Myocyte (in vitro differentiated cells): ENCODE measurements around the gene DNAAF1. TPM values are rescaled to one million over a fixed set of nuclear protein-coding genes. Genes with fewer than 3 reads are reported as not detected.

ENCODE experiments used
- DNase-seq: peaks from one replicate; pipeline ENCODE4 v3.0.0-alpha.2; 2012; ENCODE audit warnings: low read depth
- total RNA-seq: library from RNA; depleted of rRNA; stranded (reverse); fragments of >200 nt; gene quantifications from 2 replicates; pipeline ENCODE4 v1.2.3, GENCODE V29; 2014

The DNAAF1 gene
- total RNA-seq, 1 donor from 2014 or later, result not detected

DNA sequence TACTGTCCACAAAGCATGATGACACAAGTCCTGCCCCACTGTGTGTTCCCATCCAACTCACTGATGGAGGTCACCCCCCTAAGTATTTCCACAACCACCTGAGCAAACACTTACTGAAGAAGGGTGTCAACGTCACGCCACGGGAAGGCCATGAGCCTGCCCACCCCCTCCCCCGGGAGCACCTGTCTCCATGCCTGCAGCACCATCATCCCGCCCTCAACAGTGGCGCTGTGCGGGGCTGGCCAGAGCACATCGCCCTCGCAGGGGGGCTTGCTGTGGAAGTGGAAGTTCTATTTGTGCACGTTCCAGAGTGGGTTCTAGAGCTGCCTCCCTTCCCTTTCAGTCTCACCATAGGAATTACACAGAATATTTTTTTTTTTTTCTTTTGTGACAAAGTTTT is 24.1 kb upstream of the DNAAF1 start:
- no peak for DNase-seq

DNA sequence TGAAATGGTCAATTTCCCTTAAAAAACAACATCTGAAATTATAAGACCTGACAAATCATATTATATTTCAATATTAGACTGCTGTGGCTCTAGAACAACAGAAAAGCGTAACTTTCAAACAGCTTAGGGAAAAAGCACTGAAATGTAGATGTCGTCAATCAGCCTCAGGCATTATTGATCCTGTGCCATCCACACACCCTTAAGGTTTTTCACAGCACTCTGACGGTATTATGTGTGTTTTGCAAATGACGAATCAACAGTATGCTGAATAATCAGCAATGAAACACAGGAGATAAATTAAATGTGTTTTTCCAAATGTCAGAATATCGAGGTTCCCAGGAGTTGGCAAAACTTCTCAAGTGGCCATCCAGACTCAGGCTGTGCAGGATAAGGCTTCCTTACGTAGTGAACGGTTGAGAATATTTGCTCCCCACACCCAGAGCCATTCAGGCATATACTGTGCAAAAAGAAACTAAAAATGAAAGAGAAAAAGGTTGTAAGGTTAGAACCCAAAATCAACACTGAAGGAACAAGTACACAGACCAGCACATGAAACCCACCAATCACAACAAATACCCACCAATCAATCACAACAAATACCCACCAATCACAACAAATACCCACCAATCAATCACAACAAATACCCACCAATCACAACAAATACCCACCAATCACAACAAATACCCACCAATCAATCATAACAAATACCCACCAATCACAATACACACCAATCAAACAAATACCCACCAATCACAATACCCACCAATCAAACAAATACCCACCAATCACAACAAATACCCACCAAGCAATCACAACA is 20.6 kb upstream of the DNAAF1 start:
- DNase-seq, result no peak

DNA sequence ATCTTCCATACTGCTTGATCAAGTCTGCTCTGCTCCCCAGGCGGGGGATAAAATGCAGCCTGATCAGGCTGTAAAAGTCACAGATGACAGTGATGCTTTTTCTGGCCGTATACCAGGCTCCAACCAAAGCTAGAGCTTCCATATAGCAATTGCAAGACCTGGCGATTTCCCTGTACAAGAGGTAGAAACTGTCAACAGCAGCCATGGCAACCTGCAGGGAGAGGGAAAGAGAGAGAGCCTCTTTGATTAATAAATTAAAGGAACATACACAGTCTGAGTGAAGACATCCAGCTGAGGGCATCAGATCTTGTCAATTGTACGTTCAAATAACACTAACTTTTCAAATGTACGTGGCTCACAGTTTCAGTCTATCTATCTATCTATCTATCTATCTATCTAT is 14.0 kb upstream of the DNAAF1 start:
- DNase-seq, result no peak

DNA sequence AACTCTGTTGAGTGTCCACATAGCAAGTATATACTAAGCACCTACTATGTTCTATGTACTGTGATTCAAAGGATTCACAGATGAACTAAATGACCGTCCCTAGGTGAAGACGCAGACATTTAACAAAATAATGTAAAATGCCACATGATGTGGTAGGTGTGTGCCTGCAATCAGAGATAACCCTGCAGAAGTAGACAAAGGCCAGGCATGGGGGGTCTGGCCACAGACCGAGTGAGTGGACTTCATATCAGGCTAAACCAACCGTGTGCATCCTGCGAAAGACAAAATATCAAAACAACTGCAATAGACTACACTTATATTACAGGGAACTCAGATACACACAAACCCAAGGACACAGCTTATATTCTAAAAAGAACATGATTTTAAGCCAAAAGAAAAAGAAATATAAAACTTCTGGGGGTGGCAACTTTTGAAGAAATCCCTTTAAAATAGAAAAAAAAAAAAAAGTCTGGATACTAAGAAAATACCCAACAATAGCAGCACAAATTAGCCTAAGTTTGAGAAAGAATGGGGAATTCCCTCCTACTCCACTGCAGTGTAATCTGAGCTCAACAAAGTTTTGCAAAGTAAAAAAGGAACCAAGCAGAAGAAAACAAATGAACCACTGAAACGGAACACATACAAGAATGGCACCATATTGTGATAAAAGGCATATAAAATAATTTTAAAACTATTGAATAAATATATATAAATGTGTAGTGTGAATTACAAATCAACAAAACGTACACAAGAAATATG is 12.4 kb upstream of the DNAAF1 start:
- no peak for DNase-seq

DNA sequence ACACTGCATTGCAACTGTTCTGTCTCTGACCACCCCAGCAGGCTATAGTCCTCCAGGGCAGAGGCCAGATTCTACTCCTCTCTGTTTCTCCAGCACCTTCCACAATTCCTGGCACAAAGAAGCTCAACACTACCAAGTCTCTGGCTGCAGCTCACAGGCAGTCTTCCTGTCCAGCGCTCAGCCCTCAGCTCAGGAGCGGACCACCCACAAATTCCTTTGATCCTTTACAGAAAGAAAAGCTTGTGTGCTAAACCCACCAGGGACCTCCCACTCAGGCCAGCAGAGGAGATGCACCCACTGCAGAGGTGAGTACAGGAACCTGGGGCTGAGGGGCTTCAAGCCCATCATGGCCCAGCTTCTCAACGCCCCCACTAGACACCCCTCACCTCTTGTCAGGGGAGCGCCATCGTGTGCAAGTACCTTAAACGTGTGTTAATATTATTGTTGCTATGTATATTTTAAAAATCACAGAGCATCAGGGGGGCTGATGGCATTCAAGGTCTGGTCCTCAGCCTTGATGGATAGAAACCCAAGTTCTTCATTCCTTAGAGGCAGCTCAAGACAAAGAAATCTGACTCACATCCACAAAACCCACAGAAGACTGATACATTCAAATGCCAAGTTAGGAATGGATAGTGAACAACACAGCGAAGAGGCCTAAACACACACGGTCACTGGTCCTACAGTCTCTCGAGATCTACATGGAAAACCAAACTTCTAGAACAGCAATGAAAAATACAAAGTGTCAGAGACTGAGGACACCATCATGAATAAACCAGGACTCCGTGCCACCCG is 8.6 kb upstream of the DNAAF1 start:
- DNase-seq, result no peak

DNA sequence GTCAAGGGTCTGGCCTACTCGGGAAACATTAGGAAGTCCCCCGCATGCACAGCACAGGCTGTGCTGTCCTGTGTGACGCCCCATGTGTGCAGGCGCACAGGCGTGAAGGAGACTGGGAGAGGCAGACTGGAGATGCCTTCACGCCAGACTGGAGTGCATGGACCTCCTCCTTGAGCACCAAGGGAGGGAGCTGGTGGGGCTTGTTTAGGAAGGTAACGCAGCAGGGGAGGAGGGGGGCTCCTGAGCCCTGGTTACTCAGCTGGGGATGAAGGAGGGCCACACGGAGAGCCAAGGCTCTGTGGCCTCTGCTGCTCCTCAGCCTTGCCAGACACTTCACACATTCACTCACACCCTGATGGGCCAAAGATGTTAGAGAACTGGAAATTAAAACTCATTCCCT is 7.8 kb upstream of the DNAAF1 start:
- DNase-seq, result no peak

DNA sequence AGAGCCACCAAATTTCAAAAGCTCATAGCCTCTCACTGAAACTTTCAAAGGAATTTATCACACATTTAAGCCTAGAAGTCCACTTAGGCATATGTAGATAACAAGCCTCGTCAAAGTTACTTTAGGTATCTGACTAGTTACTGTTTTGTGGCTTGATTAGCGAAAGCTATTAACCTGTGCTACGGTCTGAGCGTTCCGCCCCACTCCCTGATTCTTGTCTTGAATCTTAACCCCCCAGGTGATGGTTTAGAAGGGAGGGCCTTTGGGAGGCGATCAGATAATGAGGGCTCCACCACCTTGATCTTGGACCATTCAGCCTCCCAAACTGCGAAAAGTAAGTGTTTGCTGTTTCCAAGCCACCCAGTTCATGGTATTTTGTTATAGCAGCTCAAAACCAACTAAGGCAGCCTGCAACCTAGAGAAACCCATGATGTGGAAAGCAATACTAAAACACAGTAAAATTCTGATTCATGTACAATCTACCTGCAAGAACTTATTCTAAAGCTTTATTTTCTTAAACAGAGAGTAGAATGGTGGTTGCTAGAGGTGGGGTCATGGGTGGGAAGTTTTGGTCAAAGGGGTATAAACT is 7.2 kb upstream of the DNAAF1 start:
- no peak for DNase-seq

DNA sequence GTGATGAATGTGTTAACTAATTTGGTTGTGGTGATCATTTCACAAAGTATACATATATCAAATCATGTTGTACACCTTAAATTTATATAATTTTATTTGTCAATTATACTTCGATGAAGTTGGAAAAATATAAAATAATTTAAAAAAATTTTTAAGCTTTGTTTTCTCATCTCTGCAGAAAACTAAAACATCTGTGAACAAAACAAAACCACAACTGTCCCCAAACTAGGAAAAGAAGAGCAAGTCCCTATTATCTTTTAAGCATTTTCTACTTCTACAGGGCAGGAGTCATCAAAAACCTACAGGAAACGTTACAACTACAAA is 6.6 kb upstream of the DNAAF1 start:
- DNase-seq, result no peak

DNA sequence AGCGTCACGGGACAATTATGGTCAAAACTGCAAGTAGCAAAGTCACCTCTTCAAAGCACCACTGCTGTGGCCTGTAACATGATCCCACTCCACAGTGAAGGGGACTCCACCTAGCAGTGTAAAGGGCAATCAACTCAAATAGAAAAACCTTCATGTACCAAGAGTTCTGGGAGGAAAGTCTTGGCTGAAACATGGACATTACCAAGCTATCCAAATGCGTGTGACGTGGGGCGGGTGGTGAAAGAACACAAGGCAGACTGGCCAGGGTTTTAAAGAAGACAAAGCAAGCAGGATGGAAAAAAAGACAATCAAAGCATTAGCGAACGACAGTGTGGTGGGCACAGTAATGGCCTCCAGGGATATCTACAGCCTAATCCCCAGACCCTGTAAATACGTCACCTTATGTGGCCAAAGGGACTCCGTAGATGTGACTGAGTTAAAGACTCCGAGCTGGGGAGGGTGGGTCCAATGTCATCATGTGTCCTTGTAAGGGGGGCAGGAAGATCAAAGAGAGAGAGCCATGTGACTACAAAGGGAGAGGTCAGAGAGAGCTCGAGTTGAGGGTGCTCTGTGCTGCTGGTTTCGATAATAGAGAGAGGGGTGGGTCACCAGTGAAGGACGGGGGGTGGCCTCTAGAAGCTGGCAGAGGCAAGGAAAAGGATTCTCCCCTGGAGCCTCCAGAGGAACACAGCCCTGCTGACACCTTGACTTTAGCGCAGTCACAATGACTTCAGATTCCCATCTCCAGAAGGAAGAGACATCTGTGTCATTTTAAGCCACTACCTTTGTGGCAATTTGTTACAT is 6.1 kb upstream of the DNAAF1 start:
- DNase-seq, result peak; percentile 36

DNA sequence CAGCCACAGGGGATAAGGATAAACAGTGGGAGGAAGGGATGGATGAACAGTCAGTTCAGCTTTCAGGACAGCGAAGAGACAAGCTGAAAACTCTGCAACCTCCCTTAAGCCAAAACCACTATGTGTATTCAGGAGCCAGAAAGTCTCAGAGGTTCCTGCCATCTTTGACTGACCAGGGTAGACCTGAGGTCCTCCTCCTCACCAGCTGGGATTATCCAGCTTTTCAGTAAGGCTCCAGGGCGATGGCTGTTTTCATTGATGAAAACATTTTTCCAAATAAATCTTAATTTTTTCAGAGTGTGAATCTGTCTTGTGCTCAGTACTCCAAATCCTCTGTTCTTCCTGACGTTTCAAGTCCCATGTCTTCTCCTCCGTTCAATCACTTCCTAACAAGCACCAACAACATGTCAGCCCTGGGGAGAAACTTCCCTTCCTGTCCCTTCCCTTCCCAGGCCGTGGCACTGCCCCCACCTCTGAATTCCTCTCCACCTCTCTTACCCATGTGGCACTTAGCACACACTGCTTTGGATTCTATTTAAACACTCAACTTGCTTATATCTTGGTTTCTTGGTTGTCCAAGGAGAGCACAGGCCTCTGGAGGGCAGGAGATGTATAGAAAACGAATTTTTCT is 5.4 kb upstream of the DNAAF1 start:
- no peak for DNase-seq

DNA sequence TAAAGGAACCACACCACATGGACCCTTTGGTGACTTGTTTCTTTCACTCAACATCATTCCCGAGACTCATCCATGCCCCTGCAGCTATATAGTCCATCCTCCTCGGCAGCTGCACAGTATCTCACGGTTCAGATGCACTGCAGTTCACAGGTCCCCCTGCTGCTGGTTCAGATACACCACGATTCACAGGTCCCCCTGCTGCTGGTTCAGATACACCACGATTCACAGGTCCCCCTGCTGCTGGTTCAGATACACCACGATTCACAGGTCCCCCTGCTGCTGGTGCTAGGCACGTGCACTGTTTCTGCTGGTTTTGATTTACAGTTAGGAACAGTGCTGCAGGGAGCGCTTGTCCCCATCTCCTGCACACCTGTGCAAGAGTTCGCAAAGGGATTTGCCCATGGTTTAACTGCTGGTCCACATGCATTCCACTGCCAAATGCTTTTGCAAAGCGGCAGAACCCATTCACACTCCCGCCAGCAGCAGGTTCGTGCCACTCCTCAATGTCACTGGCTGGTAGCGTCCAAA is 3.9 kb upstream of the DNAAF1 start:
- no peak for DNase-seq

DNA sequence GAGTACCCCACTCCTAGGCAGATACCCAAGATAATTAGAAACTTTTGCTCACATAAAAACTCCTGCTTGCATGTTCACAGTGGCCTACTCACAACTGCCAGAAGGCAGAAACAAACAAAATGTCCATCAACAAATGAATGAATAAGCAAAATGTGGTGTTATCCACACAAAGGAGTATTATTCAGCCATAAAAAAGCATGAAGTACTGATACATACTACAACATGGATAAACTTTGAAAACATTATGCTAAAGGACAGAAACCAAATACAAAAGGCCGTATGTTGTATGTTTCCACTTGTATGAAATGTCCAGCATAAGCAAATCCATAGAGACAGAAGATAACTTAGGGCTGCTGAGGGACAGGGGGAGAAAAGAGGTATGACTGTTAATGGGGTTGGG is 2.0 kb upstream of the DNAAF1 start:
- DNase-seq, result no peak

DNA sequence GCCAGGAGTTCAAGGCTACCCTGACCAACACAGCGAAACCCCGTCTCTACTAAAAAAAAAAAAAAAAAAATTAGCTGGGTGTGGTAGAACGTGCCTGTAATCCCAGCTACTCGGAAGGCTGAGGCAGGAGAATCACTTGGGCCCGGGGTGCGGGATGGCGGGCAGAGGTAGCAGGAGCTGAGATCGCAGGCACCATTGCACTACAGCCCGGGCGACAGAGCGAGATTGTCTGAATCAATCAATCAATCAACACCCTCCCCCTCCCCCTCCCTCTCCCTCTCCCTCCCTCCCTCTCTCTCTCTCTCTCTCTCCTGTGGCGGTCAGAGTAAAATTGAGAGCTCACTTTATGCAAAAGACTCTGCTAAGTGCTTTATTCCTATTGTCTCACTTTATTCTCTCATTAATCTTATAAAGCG is 1.3 kb upstream of the DNAAF1 start:
- DNase-seq, result no peak

DNA sequence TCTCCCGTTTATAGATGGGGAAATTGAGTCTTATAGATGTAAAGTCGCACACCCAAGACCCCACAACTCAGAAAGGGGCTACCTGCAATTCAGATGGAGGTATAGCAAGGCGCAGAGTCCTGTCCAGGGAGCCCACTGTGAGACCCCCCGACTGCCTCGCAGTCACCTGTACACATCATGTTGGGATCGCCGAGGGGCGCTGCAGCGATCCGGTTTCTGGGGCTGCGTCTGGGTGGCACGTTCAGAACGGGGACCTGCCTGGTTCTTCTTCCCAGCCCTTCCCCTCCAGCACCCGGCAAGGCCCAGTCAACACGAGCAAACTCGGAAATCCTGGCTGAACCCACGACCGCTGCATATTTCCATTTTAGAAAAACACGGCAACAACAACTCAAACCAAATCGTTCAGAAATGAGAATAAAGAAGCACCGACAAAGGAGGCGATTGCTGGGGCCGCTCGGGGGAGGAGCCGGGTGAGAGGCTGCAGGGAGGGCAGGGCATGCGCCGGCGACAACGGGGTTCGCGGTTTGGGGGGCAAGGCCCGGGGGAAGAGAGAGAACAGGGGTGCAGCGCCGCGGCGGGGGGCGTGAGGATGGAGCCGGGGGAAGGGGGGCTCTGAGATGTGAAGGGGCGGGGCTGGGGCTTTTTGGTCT is 774 bp upstream of the DNAAF1 start:
- DNase-seq, result no peak

DNA sequence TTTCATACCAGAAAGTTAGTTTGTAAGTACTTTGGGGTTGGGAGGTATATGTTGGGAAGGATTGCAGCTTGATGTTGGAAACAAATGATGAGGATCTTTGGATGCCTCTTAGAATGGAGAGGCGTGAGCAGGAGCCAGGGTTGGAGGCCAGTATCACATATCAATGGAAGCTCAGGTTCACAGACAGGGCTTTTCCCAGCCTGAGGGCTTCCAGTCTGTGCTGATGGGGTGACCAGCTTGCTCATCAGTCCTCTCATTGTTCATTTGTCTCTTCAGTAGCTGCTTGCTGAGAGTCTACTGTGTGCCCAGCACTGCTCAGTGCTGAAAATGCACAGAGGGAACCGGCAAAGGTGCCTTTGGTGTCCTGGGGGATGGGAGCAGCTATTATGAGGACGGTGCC is 5.8 kb downstream of the DNAAF1 start:
- no peak for DNase-seq

DNA sequence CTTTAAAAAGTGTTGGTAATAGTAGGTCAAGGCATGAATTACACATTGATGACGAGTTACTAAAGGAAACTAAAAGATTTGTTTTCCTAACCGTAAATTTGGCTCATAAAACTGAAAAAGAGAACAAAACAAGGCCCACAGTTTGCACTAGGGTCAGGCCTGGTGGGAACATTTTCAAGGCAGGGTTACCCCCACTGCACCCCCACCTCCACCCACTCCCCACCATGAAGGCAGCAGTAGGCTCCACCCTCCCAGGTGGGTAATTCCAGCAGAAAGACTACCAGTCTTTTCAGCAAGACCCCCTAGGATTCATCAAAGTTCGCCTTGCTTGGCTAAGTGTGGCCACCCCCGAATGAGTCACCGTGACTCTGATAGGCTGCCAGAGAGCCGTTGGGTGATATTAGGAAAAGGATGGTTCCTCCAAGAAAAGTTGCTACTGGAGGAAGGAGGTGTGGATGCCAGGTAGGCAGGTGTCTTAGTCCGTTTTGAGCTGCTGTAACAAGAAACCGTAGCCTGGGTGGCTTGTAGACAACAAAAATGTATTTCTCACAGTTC is 8.6 kb downstream of the DNAAF1 start:
- no peak for DNase-seq

DNA sequence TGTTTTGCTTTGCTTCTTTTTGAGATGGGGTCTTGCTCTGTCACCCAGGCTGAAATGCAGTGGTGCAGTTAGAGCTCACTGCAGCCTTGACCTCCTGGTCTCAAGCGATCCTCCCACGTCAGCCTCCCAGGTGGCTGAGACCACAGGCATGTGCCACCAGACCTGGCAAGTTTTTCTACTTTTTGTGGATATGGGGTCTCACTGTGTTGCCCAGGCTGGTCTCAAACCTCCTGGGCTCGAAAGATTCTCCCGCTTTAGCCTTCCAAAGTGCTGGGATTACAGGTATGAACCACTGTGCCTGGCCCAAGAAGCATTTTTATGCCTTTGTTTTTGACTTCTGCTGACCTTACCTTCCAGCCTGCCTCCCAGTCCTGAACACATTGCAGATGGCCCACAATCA is 10.1 kb downstream of the DNAAF1 start:
- no peak for DNase-seq

DNA sequence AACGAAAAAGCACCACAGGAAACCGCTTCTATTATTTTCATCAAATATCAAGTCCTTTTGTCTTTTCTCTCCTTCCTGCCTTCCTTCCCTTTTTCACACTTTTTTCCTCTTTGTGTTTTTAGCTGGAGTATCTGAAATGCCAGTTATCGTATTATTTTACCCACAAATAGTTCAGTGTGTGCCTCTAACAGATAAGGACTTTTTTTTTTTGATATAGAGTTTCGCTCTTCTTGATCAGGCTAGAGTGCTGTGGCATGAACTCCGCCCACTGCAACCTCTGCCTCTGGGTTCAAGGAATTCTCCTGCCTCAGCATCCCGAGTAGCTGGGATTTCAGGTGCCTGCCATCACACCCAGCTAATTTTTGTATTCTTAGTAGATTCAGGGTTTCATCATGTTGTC is 10.7 kb downstream of the DNAAF1 start:
- no peak for DNase-seq

DNA sequence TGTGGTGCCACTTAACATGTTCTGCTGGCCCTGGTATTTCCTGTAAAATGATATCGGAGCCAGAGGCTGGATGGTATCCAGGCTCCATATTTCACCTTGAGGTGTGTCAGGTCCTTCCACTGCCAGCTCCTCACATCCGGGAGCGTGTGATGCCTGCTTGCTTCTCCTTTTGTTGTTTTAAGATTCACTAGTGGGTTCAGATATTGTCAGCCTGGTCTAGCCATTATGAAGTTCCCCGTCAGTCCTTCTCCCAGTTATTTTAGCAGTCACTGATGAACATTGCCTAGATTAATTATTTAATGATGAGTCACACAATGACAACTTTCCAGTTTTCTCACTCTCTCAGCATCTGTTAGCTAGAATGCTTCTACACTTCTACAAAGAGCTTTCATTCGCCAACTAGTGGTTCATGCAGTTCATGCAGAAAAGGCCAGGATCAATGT is 11.3 kb downstream of the DNAAF1 start:
- no peak for DNase-seq
